ENCODE results near the gene MSI1. TPM values are rescaled to one million over a fixed set of nuclear protein-coding genes. Genes with fewer than 3 reads are reported as not detected.

Gene MSI1
- total RNA-seq, 1 experiment from 2014 or later: 4.1 TPM

DNA sequence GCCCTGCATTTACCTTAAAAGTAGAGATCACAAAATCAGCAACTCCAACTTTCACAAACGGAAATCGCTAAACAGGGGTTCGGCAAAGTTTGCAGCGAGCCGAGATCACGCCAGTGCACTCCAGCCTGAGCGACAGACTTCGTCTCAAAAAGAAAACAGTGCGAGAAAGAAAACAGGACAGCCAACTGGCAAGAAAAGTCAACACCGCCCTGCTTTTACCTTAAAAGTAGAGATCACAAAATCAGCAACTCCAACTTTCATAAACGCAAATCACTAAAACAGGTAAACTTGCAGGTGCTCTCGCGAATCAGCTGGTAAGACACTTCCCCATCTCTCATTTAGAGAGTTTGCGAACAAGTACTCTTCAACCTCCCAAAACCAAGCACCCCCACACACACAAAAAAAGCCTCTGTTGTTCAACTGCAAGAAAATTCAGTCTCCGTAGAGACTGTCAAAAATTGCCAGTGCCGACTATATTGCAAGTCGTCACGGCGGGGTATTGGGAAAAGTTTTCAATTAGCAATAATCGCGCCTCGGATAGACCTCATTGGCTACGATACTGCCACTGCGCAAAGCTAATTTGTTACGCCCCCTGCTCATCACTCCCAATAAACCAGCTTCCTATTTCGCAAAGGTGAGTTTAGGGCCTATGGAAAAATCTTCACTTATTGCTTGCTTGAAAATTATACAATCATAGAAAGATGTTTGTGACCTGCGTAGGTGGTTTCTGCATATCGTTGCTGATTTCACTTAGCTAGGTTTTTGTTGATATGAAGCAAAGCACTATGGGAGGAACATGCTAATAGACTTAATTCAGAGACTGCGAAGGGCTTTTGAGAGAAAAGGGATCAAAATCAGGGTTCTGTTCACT lies 76.1 kb downstream of the MSI1 start, which contains the start of gene RNU4-1:
Gene RNU4-1 (minus strand): TSS at position 577 of the 871 bp plus-strand sequence.
- Histone ChIP-seq H3K9me3 (ENCODE audit: control insufficient read depth, insufficient read depth, low read depth, low read length) (no peaks in the 10 kb centered on the region), H3K36me3 (ENCODE audit: control insufficient read depth, insufficient read depth, low read length) (no peaks in the 10 kb centered on the region), H3K4me3 (ENCODE audit: low read depth in 2 of 2, low read length in 2 of 2) (peak within 1 kb of the TSS; percentile 43 to 87), H3K4me1 (ENCODE audit: control insufficient read depth, insufficient read depth, low read length) (peaks cover 15% of the 10 kb centered on the region), H3K27me3 (ENCODE audit: control insufficient read depth, insufficient read depth, low read length) (no peaks in the 10 kb centered on the region), H3K27ac (ENCODE audit: low read length) (peak within 1 kb of the TSS; percentile 98)
- intact Hi-C loops (cut with micrococcal nuclease; ENCODE audit: unreplicated experiment) (no loop called here), in situ Hi-C loops (cut with HindIII; ENCODE audit: low pct_unique_long_range_greater_than_20kb, low sequenced_read_pairs) (no loop called here)
- no TSS peak for BruUV-seq (replicated peaks)
- TF ChIP-seq SIN3A (IDR thresholded peaks at IDR 0.05; ENCODE audit: borderline replicate concordance, insufficient read depth, low read depth, low read length): peak; percentile 99; the same call in 1 of the 2 replicates
- TF ChIP-seq POLR2AphosphoS5 (IDR thresholded peaks at IDR 0.05; ENCODE audit: low read depth, low read length): peak; percentile 100
- TF ChIP-seq, protein P1, sequence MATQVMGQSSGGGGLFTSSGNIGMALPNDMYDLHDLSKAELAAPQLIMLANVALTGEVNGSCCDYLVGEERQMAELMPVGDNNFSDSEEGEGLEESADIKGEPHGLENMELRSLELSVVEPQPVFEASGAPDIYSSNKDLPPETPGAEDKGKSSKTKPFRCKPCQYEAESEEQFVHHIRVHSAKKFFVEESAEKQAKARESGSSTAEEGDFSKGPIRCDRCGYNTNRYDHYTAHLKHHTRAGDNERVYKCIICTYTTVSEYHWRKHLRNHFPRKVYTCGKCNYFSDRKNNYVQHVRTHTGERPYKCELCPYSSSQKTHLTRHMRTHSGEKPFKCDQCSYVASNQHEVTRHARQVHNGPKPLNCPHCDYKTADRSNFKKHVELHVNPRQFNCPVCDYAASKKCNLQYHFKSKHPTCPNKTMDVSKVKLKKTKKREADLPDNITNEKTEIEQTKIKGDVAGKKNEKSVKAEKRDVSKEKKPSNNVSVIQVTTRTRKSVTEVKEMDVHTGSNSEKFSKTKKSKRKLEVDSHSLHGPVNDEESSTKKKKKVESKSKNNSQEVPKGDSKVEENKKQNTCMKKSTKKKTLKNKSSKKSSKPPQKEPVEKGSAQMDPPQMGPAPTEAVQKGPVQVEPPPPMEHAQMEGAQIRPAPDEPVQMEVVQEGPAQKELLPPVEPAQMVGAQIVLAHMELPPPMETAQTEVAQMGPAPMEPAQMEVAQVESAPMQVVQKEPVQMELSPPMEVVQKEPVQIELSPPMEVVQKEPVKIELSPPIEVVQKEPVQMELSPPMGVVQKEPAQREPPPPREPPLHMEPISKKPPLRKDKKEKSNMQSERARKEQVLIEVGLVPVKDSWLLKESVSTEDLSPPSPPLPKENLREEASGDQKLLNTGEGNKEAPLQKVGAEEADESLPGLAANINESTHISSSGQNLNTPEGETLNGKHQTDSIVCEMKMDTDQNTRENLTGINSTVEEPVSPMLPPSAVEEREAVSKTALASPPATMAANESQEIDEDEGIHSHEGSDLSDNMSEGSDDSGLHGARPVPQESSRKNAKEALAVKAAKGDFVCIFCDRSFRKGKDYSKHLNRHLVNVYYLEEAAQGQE (IDR thresholded peaks at IDR 0.05; ENCODE audit: insufficient read depth in 1 of 2, low read depth in 2 of 2, low read length in 1 of 2): no peak; a peak in 1 of 4 replicates
- TF ChIP-seq, protein P2, sequence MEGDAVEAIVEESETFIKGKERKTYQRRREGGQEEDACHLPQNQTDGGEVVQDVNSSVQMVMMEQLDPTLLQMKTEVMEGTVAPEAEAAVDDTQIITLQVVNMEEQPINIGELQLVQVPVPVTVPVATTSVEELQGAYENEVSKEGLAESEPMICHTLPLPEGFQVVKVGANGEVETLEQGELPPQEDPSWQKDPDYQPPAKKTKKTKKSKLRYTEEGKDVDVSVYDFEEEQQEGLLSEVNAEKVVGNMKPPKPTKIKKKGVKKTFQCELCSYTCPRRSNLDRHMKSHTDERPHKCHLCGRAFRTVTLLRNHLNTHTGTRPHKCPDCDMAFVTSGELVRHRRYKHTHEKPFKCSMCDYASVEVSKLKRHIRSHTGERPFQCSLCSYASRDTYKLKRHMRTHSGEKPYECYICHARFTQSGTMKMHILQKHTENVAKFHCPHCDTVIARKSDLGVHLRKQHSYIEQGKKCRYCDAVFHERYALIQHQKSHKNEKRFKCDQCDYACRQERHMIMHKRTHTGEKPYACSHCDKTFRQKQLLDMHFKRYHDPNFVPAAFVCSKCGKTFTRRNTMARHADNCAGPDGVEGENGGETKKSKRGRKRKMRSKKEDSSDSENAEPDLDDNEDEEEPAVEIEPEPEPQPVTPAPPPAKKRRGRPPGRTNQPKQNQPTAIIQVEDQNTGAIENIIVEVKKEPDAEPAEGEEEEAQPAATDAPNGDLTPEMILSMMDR (IDR thresholded peaks at IDR 0.05): no peak
- TF ChIP-seq TCF7L2 (IDR thresholded peaks at IDR 0.05; ENCODE audit: low read depth, low read length): peak; percentile 74
- ATAC-seq: peak; percentile 69
- DNase-seq (ENCODE audit: low read depth, low spot score): peak; percentile 86
- ChIA-PET POLR2A (interaction anchor here (0.6 to 2.2 kb wide), 7 partner anchors 9 to 245 kb away, joined by 3 to 35 read pairs (median 12); partner anchors contain the start of genes RPLP0 and SIRT4), CTCF (interaction anchor here (1.1 to 1.5 kb wide), 2 partner anchors 9 to 92 kb away, joined by 5 to 9 read pairs; partner anchors contain the start of genes RPLP0 and SIRT4)

DNA sequence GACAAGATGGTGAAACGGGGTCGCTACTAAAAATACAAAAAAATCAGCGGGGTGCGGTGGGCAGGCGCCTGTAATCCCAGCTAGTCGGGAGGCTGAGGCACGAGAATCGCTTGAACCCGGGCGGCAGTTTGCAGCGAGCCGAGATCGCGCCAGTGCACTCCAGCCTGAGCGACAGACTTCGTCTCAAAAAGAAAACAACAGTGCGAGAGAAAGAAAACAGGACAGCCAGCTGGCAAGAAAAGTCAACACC lies 76.6 kb downstream of the MSI1 start:
- Histone ChIP-seq H3K9me3 (ENCODE audit: control insufficient read depth, insufficient read depth, low read depth, low read length) (no peaks in the 10 kb centered on the region), H3K36me3 (ENCODE audit: control insufficient read depth, insufficient read depth, low read length) (no peaks in the 10 kb centered on the region), H3K4me3 (ENCODE audit: low read depth in 2 of 2, low read length in 2 of 2) (peak overlapping the region; percentile 43 to 87), H3K27ac (ENCODE audit: low read length) (peak overlapping the region; percentile 98), H3K4me1 (ENCODE audit: control insufficient read depth, insufficient read depth, low read length) (peaks cover 15% of the 10 kb centered on the region), H3K27me3 (ENCODE audit: control insufficient read depth, insufficient read depth, low read length) (no peaks in the 10 kb centered on the region)
- ATAC-seq (peak; percentile 40), DNase-seq (ENCODE audit: low read depth, low spot score) (no peak)
- ChIA-PET POLR2A (interaction anchor here (0.6 to 2.2 kb wide), 5 partner anchors 10 to 244 kb away, joined by 3 to 35 read pairs (median 25); partner anchors contain the start of genes RPLP0 and SIRT4), CTCF (interaction anchor here (1.5 kb wide), 1 partner anchor 91 kb away, joined by 5 read pairs; the partner anchor contains the start of gene RPLP0)
- in situ Hi-C loops (cut with HindIII; ENCODE audit: low pct_unique_long_range_greater_than_20kb, low sequenced_read_pairs): no loop called here
- intact Hi-C loops (cut with micrococcal nuclease; ENCODE audit: unreplicated experiment): no loop called here
- BruUV-seq (replicated peaks): TSS peak; percentile 98
- TF ChIP-seq, protein P1 (IDR thresholded peaks at IDR 0.05; ENCODE audit: insufficient read depth in 1 of 2, low read depth in 2 of 2, low read length in 1 of 2): no peak
- TF ChIP-seq SIN3A (IDR thresholded peaks at IDR 0.05; ENCODE audit: borderline replicate concordance, insufficient read depth, low read depth, low read length): no peak
- TF ChIP-seq TCF7L2 (IDR thresholded peaks at IDR 0.05; ENCODE audit: low read depth, low read length): no peak
- TF ChIP-seq POLR2AphosphoS5 (IDR thresholded peaks at IDR 0.05; ENCODE audit: low read depth, low read length): no peak
- TF ChIP-seq, protein P2 (IDR thresholded peaks at IDR 0.05): no peak

Measured in Panc1 (cell line).